Stimulated activated CD4-positive, alpha-beta T cell treated with anti-CD3 and anti-CD28 coated beads, Interleukin-1b, Interleukin-23, amount 100 ng/mL, for 24 hours (primary cell): ENCODE measurements around the gene S100Z.

ENCODE experiments used
- DNase-seq, 4 experiments: peaks; one replicate each; pipeline ENCODE4 v3.0.0-alpha.2; 2020; ENCODE audit warnings: low read depth in 4 of 4, low spot score in 1 of 4

The S100Z gene

GRCh38 chr5:76946090-76946489 lies 96.3 kb downstream of the S100Z start:
- DNase-seq, result no peak

- DNase-seq, result no peak
Measured at GRCh38 chr5:76947082-76947503, 97.3 kb downstream of the S100Z start.

GRCh38 chr5:76952795-76953536 lies 103.2 kb downstream of the S100Z start, which contains the start of gene CRHBP:
TSS of gene CRHBP (plus strand) at chr5:76953045. CDS start at chr5:76953135, 90 bp downstream.
- no peak for DNase-seq

GRCh38 chr5:76953551-76954382 lies 104.0 kb downstream of the S100Z start:
- no peak for DNase-seq

- DNase-seq, result no peak
Measured at GRCh38 chr5:76954383-76954763, 104.6 kb downstream of the S100Z start.

- no peak for DNase-seq
Measured at GRCh38 chr5:76956033-76956432, 106.2 kb downstream of the S100Z start.

GRCh38 chr5:76958991-76959767 lies 109.4 kb downstream of the S100Z start:
- DNase-seq, result no peak

GRCh38 chr5:76960004-76960625 lies 110.3 kb downstream of the S100Z start:
- DNase-seq, result no peak

GRCh38 chr5:76964060-76964459 lies 114.2 kb downstream of the S100Z start:
- no peak for DNase-seq
